ENCODE data around the gene PHLDA2.

The PHLDA2 gene

DNA sequence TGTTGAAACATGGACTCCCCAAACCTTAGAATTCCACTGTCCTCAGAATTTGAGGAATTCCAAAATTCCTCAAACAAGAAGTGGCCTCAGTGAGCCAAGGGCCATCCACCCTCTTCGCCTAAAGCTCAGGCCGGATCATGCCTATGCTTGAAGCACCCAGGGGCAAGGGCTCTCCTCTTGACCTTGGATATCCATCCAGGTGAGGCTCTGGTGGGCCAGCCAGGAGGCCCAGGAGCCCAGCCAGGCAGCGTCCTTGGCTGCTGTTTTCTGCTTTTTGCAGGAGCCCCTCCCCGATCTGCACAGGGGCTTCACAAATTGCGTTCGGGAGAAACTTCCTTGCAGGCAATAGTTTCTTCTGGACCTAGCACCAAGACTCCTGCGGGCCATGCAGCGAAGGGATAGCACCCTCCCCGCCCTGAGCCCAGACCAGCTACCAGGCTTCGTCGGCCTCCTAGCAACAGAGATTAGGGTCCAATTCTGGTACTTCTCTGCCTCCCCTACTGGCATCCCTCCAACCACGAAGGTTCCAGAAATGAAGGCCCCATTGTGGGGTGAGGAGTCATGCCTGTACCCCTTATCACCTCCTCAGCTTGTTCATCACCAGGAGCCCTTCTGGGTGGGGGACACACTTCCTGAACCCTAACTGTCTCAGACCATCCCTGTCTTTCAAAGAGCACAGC is 2.0 kb downstream of the PHLDA2 start:
- DNase-seq (ENCODE audit: low read depth), result no peak
- H3K36me3 ChIP-seq (ENCODE audit: control insufficient read depth, insufficient read depth, low read length, severe bottlenecking), result no peaks in the 10 kb centered on the region
- H3K27me3 ChIP-seq (replicated peaks; ENCODE audit: control insufficient read depth, insufficient read depth, low read length), result no peaks in the 10 kb centered on the region
- peaks cover 20% of the 10 kb centered on the region for H3K4me1 ChIP-seq (ENCODE audit: control insufficient read depth, insufficient read depth, low read length)
- H3K9ac ChIP-seq (ENCODE audit: low read length), result no peak overlapping the region
- H3K4me3 ChIP-seq (ENCODE audit: low read length), result no peak overlapping the region
- no peaks in the 10 kb centered on the region for H3K9me3 ChIP-seq (ENCODE audit: control insufficient read depth, low read length)

- H3K4me3 ChIP-seq (ENCODE audit: low read length), result no peak overlapping the region
- no peaks in the 10 kb centered on the region for H3K36me3 ChIP-seq (ENCODE audit: control insufficient read depth, insufficient read depth, low read length, severe bottlenecking)
- DNase-seq (ENCODE audit: low read depth), result no peak
- H3K27me3 ChIP-seq (replicated peaks; ENCODE audit: control insufficient read depth, insufficient read depth, low read length), result no peaks in the 10 kb centered on the region
- peaks cover 20% of the 10 kb centered on the region for H3K4me1 ChIP-seq (ENCODE audit: control insufficient read depth, insufficient read depth, low read length)
- no peak overlapping the region for H3K9ac ChIP-seq (ENCODE audit: low read length)
- no peaks in the 10 kb centered on the region for H3K9me3 ChIP-seq (ENCODE audit: control insufficient read depth, low read length)
Measured at GRCh38 chr11:2926611-2927051, 2.6 kb downstream of the PHLDA2 start.

- DNase-seq (ENCODE audit: low read depth), result no peak
- Histone ChIP-seq H3K36me3 (ENCODE audit: control insufficient read depth, insufficient read depth, low read length, severe bottlenecking) (no peaks in the 10 kb centered on the region), H3K4me3 (ENCODE audit: low read length) (no peak overlapping the region), H3K9ac (ENCODE audit: low read length) (no peak overlapping the region), H3K9me3 (ENCODE audit: control insufficient read depth, low read length) (no peaks in the 10 kb centered on the region), H3K4me1 (ENCODE audit: control insufficient read depth, insufficient read depth, low read length) (peaks cover 15% of the 10 kb centered on the region), H3K27me3 (replicated peaks; ENCODE audit: control insufficient read depth, insufficient read depth, low read length) (no peaks in the 10 kb centered on the region)
Measured at GRCh38 chr11:2924821-2925675, 4.2 kb downstream of the PHLDA2 start.

GRCh38 chr11:2924381-2924780 is 4.8 kb downstream of the PHLDA2 start:
- no peaks in the 10 kb centered on the region for H3K36me3 ChIP-seq (ENCODE audit: control insufficient read depth, insufficient read depth, low read length, severe bottlenecking)
- H3K4me3 ChIP-seq (ENCODE audit: low read length), result no peak overlapping the region

DNA sequence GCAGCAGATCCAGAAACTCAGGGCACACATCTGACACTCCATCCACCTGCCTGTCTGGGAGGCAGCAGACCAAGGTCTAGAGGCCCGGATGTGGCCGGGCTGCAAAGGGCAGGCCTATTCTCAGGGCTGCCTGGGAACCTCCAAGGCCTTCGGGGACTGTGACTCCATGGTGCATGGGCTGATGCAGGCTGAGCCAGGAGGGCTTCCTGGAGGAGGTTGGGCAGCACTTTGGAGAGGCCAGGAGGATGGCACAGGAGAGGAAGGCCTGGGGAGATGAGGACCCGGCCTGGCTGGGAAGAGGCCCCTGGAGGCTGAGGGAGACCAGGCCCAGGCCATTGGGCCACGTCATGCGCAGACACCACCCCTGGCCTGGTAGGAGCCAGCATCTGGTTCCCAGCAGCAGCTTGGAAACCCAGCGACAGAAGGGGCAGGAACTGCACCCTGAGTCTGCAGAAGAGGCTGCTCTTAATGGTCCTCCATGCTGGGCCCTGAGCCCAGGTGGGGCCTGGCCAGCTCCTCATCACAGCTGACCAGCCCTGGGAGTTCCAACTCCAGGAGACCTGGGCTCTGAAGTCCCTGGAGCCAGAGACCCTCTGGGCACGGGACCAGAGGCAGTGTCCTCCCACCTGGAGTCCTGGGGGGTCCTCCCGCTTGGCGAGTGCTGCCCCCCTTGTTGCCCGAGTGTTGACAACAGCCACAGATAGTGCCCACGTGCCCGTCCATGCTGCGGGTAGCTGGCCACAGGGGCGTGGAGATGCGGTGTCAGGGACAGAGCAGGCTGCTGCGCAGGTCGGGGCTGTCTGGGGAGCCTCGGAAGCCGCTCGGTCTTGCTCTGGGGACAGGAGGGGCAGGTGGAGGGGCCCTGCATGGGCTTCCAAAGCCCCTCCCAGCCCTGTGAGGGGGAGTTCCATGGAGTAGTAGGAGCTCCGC is 5.5 kb downstream of the PHLDA2 start:
- Histone ChIP-seq H3K9ac (ENCODE audit: low read length) (no peak overlapping the region), H3K36me3 (ENCODE audit: control insufficient read depth, insufficient read depth, low read length, severe bottlenecking) (no peaks in the 10 kb centered on the region), H3K27me3 (replicated peaks; ENCODE audit: control insufficient read depth, insufficient read depth, low read length) (no peaks in the 10 kb centered on the region), H3K9me3 (ENCODE audit: control insufficient read depth, low read length) (no peaks in the 10 kb centered on the region), H3K4me1 (ENCODE audit: control insufficient read depth, insufficient read depth, low read length) (peaks cover 11% of the 10 kb centered on the region), H3K4me3 (ENCODE audit: low read length) (no peak overlapping the region)
- DNase-seq (ENCODE audit: low read depth), result no peak

More at GRCh38 chr11:2924381-2924780, 4.8 kb downstream of the PHLDA2 start:
- Histone ChIP-seq H3K4me1 (ENCODE audit: control insufficient read depth, insufficient read depth, low read length) (peaks cover 11% of the 10 kb centered on the region), H3K9ac (ENCODE audit: low read length) (no peak overlapping the region), H3K9me3 (ENCODE audit: control insufficient read depth, low read length) (no peaks in the 10 kb centered on the region), H3K27me3 (replicated peaks; ENCODE audit: control insufficient read depth, insufficient read depth, low read length) (no peaks in the 10 kb centered on the region)
- DNase-seq (ENCODE audit: low read depth), result no peak

- peaks cover 6% of the 10 kb centered on the region for H3K4me1 ChIP-seq (ENCODE audit: control insufficient read depth, insufficient read depth, low read length)
- H3K9me3 ChIP-seq (ENCODE audit: control insufficient read depth, low read length), result no peaks in the 10 kb centered on the region
- no peak overlapping the region for H3K4me3 ChIP-seq (ENCODE audit: low read length)
- no peaks in the 10 kb centered on the region for H3K27me3 ChIP-seq (replicated peaks; ENCODE audit: control insufficient read depth, insufficient read depth, low read length)
- DNase-seq (ENCODE audit: low read depth), result no peak
- H3K36me3 ChIP-seq (ENCODE audit: control insufficient read depth, insufficient read depth, low read length, severe bottlenecking), result no peaks in the 10 kb centered on the region
- H3K9ac ChIP-seq (ENCODE audit: low read length), result no peak overlapping the region
Measured at GRCh38 chr11:2922655-2923054, 6.6 kb downstream of the PHLDA2 start.

DNA sequence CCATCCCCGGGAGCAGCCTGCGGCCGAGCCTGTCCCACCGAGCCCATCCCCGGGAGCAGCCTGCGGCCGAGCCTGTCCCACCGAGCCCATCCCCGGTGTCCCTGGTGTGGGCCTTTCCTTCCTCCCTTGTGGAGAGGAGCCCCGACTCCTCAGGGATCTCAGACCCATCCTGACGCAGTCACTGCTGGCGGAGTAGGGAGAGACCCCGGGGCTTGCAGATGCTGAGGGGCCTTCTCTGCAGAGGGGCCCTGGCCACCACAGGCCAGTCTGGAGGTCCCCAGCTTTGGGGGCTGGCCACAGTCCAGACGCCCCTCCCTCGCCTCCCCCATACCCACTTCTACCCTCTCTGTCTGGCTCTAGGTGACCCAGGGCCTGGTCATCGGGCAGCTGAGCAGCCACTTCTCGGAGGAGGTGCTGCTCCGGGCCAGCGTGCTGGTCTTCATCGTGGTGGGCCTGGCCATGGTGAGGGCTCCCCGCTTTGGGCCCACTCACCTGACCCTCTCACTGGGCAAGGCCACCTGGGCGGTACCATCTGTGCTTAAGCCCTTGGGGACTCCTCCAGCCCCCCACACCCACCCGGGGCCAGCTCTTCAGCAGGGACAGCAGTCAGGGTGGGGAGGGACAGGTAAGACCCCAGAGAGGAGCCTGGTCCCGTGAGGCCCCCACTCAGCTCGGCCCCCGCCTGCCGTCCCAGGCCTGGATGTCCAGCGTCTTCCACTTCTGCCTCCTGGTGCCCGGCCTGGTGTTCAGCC is 7.3 kb downstream of the PHLDA2 start:
- H3K27me3 ChIP-seq (replicated peaks; ENCODE audit: control insufficient read depth, insufficient read depth, low read length), result no peaks in the 10 kb centered on the region
- H3K9ac ChIP-seq (ENCODE audit: low read length), result no peak overlapping the region
- no peak for DNase-seq (ENCODE audit: low read depth)
- peaks cover 6% of the 10 kb centered on the region for H3K4me1 ChIP-seq (ENCODE audit: control insufficient read depth, insufficient read depth, low read length)
- H3K4me3 ChIP-seq (ENCODE audit: low read length), result no peak overlapping the region
- no peaks in the 10 kb centered on the region for H3K36me3 ChIP-seq (ENCODE audit: control insufficient read depth, insufficient read depth, low read length, severe bottlenecking)
- no peaks in the 10 kb centered on the region for H3K9me3 ChIP-seq (ENCODE audit: control insufficient read depth, low read length)

DNA sequence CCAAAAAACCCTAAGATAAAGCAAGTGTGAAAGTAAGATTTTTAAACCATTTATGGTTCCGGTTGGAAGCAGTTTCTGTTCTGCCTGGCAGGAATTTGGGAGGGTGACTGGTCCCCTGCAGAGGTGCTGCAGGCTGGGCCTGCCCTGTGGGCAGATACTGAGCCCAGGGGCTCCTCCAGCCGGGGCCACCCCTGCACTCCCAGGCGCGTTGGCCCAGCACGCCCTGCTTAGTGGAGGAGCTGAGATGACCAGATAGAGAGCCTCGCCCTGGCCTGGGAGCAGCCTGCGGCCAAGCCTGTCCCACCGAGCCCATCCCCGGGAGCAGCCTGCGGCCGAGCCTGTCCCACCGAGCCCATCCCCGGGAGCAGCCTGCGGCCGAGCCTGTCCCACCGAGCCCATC is 8.0 kb downstream of the PHLDA2 start:
- no peak overlapping the region for H3K4me3 ChIP-seq (ENCODE audit: low read length)
- DNase-seq (ENCODE audit: low read depth), result no peak
- no peak overlapping the region for H3K9ac ChIP-seq (ENCODE audit: low read length)
- H3K9me3 ChIP-seq (ENCODE audit: control insufficient read depth, low read length), result no peaks in the 10 kb centered on the region
- peaks cover 6% of the 10 kb centered on the region for H3K4me1 ChIP-seq (ENCODE audit: control insufficient read depth, insufficient read depth, low read length)
- H3K27me3 ChIP-seq (replicated peaks; ENCODE audit: control insufficient read depth, insufficient read depth, low read length), result no peaks in the 10 kb centered on the region
- no peaks in the 10 kb centered on the region for H3K36me3 ChIP-seq (ENCODE audit: control insufficient read depth, insufficient read depth, low read length, severe bottlenecking)

DNA sequence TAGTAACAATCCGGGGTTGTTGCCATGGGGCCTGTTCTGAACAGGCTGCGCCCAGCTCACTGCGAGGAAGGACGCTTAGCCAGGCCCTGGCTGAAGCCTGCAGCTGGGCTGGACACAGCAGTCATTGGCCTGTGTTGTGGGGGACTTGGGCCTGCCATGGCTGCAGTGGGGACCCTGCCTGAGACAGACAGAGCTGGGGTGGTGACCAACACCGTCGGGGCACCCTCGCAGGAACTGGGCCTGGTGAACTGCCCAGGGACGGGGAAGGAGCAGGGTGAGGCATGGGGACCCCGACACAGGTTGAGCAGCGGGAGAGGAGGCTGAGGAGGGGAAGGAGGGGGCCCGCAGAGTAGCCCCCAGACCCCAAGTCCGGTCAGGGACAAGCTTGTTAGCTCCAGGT is 8.9 kb downstream of the PHLDA2 start:
- no peaks in the 10 kb centered on the region for H3K9me3 ChIP-seq (ENCODE audit: control insufficient read depth, low read length)
- no peak for DNase-seq (ENCODE audit: low read depth)
- H3K36me3 ChIP-seq (ENCODE audit: control insufficient read depth, insufficient read depth, low read length, severe bottlenecking), result no peaks in the 10 kb centered on the region
- H3K4me3 ChIP-seq (ENCODE audit: low read length), result no peak overlapping the region
- H3K27me3 ChIP-seq (replicated peaks; ENCODE audit: control insufficient read depth, insufficient read depth, low read length), result no peaks in the 10 kb centered on the region
- peaks cover 6% of the 10 kb centered on the region for H3K4me1 ChIP-seq (ENCODE audit: control insufficient read depth, insufficient read depth, low read length)
- H3K9ac ChIP-seq (ENCODE audit: low read length), result no peak overlapping the region

DNA sequence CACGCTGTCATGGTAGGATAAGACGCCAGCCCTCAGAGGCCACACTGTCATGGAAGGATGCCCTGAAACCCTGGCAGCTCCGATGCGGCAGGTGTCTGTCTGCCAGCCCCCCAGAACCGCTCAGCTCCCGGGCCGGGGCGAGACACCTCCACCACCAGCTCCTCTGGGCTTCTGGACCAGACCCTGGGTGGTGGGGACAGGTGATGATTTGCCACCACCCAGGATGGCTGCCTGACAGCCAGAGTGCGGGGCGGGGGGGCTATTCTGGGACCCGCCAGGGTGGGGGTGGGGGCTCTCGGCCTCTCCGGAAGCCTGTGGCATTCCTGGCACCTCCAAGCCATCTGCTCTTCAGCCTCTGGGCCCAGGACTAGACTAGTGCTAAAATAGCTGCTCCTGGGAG is 9.4 kb downstream of the PHLDA2 start:
- Histone ChIP-seq H3K27me3 (replicated peaks; ENCODE audit: control insufficient read depth, insufficient read depth, low read length) (no peaks in the 10 kb centered on the region), H3K9me3 (ENCODE audit: control insufficient read depth, low read length) (no peaks in the 10 kb centered on the region), H3K4me1 (ENCODE audit: control insufficient read depth, insufficient read depth, low read length) (peaks cover 3% of the 10 kb centered on the region), H3K36me3 (ENCODE audit: control insufficient read depth, insufficient read depth, low read length, severe bottlenecking) (no peaks in the 10 kb centered on the region), H3K4me3 (ENCODE audit: low read length) (no peak overlapping the region), H3K9ac (ENCODE audit: low read length) (no peak overlapping the region)
- no peak for DNase-seq (ENCODE audit: low read depth)

Measured in adipocyte (in vitro differentiated cells).